IMR-90 (cell line): ENCODE data around the gene CFDP1.
A peak's percentile ranks its signal among the peaks of the same experiment; 100 is the strongest.

ENCODE experiments used
- BHLHE40 ChIP-seq: fragments of 150-350 bp; IDR thresholded peaks from 2 replicates; pipeline ENCODE4 v1.6.1; 2016; ENCODE audit warnings: mild to moderate bottlenecking, low read depth, low read length
- CTCF ChIP-seq: conservative IDR thresholded peaks from 2 replicates; pipeline ENCODE4 v1.5.1; 2012; ENCODE audit warnings: mild to moderate bottlenecking, low read depth, low read length, improper control_type of control experiment
- ELK1 ChIP-seq: fragments of 150-350 bp; IDR thresholded peaks from 2 replicates; pipeline ENCODE4 v1.6.1; 2016; ENCODE audit warnings: low read depth, mild to moderate bottlenecking, low read length, moderate library complexity, borderline replicate concordance
- FOS ChIP-seq: fragments of 150-350 bp; IDR thresholded peaks from 2 replicates; pipeline ENCODE4 v1.6.1; 2016; ENCODE audit warnings: low read depth, low read length
- MAZ ChIP-seq: IDR thresholded peaks from 2 replicates; pipeline ENCODE4 v1.6.1; 2012; ENCODE audit warnings: low read depth, mild to moderate bottlenecking, low read length, improper control_type of control experiment, moderate library complexity, borderline replicate concordance
- MXI1 ChIP-seq: IDR thresholded peaks from 2 replicates; pipeline ENCODE4 v1.6.1; 2012; ENCODE audit warnings: low read depth, mild to moderate bottlenecking, low read length, moderate library complexity, borderline replicate concordance
- NFE2L2 ChIP-seq: fragments of 150-350 bp; IDR thresholded peaks from 2 replicates; pipeline ENCODE4 v1.6.1; 2016; ENCODE audit warnings: low read depth, mild to moderate bottlenecking, low read length
- POLR2A ChIP-seq: IDR thresholded peaks from 2 replicates; pipeline ENCODE4 v1.6.1; 2012; ENCODE audit warnings: mild to moderate bottlenecking, low read depth, low read length
- RAD21 ChIP-seq: IDR thresholded peaks from 2 replicates; pipeline ENCODE4 v1.6.1; 2012; ENCODE audit warnings: low read length, improper control_type of control experiment
- RCOR1 ChIP-seq: IDR thresholded peaks from 2 replicates; pipeline ENCODE4 v1.6.1; 2012; ENCODE audit warnings: mild to moderate bottlenecking, low read length, improper control_type of control experiment; ENCODE audit not compliant: insufficient replicate concordance
- RFX5 ChIP-seq: IDR thresholded peaks from 2 replicates; pipeline ENCODE4 v1.8.0; 2012; ENCODE audit warnings: low read depth, mild to moderate bottlenecking, low read length, moderate library complexity
- TF ChIP-seq, protein P1 (sequence below): fragments of 150-350 bp; IDR thresholded peaks from 2 replicates; pipeline ENCODE4 v1.6.1; 2017; ENCODE audit warnings: mild to moderate bottlenecking, antibody characterized with exemption, low read length, low read depth

- 0 out of 2 replicates have a peak, but pooled peaks have one; percentile 6 for TF ChIP-seq CTCF
- TF ChIP-seq, protein P1, sequence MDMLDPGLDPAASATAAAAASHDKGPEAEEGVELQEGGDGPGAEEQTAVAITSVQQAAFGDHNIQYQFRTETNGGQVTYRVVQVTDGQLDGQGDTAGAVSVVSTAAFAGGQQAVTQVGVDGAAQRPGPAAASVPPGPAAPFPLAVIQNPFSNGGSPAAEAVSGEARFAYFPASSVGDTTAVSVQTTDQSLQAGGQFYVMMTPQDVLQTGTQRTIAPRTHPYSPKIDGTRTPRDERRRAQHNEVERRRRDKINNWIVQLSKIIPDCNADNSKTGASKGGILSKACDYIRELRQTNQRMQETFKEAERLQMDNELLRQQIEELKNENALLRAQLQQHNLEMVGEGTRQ, result no peak; the same call in 1 of the 2 replicates
- TF ChIP-seq MAZ, result no peak
- peak; percentile 17; the same call in 1 of the 2 replicates for TF ChIP-seq RAD21
- no peak for TF ChIP-seq ELK1
- TF ChIP-seq POLR2A, result 0 out of 2 replicates have a peak, but pooled peaks have one; percentile 24
- no peak for TF ChIP-seq MXI1
- no peak for TF ChIP-seq FOS
- no peak for TF ChIP-seq RFX5
- no peak for TF ChIP-seq RCOR1
- TF ChIP-seq NFE2L2, result no peak
- TF ChIP-seq BHLHE40, result no peak
Measured at GRCh38 chr16:75304521-75305363, 128.6 kb downstream of the CFDP1 start.
